Frontal cortex (tissue), 4 donors: ENCODE measurements around the gene ADAMTSL3. TPM values are rescaled to one million over a fixed set of nuclear protein-coding genes. Genes with fewer than 3 reads are reported as not detected.

Source experiments
- DNase-seq, 2 donors: peaks; one replicate each; pipeline ENCODE4 v3.0.0; 2012; ENCODE audit warnings: low spot score in 2 of 2
- FAIRE-seq: peaks from 2 replicates; lab custom pipeline; 2012; peaks lifted over from hg19 to GRCh38; lab: Jason Lieb, UNC
- total RNA-seq: library from RNA; depleted of rRNA; stranded (reverse); fragments of >200 nt; gene quantifications from one replicate; pipeline ENCODE4 v1.2.3, GENCODE V29; 2014
- donor health status: control.
- donor health status: control.
- donor health status: control.

ADAMTSL3 gene
- total RNA-seq, 1 donor from 2014 or later = 17.1 TPM

- FAIRE-seq (no peak), DNase-seq (no peak)
These were observed 1.3 kb downstream of the ADAMTSL3 start for GRCh38 chr15:83655237-83655616.

DNA sequence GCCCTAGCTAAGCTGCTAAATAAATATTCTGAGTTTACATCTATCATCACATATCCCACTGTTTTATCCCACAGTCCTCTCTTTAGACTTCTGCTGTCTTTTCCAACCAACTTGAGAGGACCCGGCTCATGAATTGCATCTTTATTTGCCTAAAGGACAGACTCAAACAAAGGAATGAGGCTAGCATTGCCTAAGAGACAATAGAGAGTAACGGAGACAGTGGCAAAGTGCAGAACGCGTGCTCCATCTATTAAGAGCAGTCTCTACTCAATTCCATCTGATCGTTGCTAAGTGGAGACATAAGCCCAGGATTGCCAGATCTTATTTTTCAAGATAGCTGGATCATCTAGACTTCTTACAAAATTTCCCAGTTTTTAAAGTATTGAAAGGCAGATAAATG, 2.3 kb downstream of the ADAMTSL3 start:
- DNase-seq (no peak), FAIRE-seq (no peak)

GRCh38 chr15:83656943-83657528, 3.1 kb downstream of the ADAMTSL3 start:
- FAIRE-seq (no peak), DNase-seq (no peak)

DNA sequence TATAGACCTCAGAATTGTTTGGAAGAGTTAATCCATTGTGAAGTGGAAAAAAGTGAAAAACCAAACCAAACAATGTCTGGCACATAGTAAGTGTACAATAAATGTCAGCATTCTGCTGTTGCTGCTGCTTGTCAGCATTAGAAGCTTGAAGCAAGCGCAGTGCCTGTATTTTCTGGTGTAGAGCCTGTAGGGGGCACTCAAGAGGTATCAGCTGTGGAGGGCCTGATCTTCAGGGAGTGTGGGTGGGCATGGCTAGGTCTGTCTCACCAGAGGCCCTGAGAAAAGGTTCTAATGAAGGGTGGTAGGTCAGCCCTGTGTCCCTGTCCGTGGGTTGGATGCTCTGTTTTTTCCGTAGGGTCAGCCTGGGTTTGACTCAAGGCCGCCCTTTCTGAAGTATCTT, 3.6 kb downstream of the ADAMTSL3 start:
- FAIRE-seq (no peak), DNase-seq (no peak)

DNA sequence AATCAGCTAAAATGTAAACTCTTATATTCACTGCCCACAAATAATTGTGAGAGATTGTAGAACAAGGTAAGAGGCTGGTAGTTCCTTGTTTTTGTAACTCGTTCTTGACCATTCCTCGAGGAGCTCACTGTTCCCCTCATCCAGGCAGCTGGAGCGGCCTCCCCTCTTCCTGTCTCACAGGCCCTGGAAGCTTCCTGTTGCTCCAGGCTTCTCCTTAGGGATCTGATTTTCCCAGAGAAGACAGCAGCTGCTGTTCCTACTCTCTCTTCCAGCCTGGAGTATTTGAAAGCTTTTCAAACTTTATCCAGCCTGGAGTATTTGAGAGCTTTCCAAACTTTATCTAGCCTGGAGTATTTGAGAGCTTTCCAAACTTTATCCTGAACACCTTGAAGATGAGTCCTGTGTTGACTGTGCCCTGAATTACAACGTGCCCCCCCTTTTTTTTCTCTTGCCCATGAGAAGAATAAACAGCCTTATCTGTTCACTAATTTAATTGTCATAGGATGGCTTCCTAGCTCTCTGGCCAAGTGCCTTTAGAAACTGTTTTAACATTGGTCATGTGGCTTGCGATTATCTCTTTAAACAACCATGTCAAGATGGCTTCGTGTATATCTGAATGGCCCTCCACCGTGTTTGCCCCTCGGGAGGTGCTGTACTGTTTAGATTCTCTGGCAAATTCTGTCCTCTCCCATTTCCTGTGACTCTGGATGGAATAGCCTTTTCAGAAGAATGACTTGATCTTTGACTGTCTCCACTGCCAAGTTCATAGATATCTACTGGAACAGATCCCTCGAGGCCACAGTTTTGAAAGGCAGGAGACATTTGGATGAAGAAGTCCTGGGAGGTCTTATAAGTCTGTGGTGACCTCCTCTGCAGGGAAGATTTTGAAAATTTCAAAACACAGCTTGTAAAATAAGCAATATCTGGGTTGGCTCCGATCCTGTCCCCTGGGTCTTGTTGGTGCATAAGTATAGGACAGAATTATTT, 4.8 kb downstream of the ADAMTSL3 start:
- no peak for DNase-seq
- FAIRE-seq = no peak

DNA sequence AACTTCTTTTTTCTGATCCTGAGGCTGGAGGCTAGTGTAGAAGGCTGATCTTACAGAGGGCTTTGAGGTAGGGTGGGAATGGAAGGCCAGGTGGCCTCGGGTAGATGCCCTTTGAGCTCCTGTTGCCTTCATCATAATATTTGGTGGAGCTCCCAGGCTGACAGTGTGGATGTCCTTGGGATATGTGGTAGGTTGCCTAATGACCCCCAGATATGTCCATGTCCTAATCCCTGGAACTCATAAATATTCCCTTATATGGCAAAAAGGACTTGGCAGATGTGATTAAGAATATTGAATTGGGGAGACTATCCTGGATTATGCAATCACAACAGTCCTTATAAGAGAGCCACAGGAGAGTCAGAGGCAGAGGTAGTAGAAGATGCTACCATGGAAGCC, 5.5 kb downstream of the ADAMTSL3 start:
- FAIRE-seq (no peak), DNase-seq (no peak)

DNA sequence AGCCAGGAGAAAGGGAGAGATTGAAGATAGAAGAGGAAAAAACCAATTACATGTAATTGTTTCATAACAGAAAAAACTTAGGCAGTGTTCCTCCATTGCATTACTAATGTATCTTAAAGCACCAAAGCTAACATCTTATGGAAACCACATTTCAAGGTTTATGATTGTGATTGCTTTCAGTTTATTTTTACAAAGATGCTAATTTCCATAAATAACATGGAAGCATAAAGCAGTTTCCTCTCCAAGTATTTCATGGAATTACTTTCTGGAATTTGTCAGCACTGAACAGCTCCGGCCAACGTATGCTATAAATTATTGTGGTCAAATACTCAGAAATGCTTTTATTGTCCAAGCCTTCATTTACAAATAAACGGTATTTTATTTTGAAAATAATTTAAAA, 11.6 kb downstream of the ADAMTSL3 start:
- no peak for DNase-seq

GRCh38 chr15:83670672-83671229, 16.8 kb downstream of the ADAMTSL3 start:
- no peak for FAIRE-seq
- DNase-seq = no peak

More for the DNA sequence above, 11.6 kb downstream of the ADAMTSL3 start:
- no peak for FAIRE-seq

DNA sequence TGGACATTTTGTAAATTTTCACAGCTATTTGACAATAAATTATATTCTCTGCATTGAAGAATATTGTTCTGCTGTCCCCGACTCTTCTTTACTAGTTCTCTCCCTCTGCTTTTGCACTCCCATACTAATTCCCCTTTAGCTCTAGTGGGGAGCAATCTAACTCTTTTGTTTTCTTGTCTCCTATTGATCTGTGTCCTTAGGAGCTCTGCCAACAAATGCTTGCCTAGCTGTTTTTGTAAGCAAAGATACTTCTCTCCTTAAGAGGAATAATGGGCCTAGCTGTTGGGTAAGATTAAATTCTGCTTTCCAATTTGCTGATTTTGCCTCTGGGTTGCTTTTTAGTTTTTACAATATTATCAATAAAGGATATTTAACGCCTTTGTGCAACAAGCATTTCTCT, 17.7 kb downstream of the ADAMTSL3 start:
- FAIRE-seq (no peak), DNase-seq (no peak)

- DNase-seq (no peak), FAIRE-seq (no peak)
These were observed 19.5 kb downstream of the ADAMTSL3 start for GRCh38 chr15:83673385-83673784.

DNA sequence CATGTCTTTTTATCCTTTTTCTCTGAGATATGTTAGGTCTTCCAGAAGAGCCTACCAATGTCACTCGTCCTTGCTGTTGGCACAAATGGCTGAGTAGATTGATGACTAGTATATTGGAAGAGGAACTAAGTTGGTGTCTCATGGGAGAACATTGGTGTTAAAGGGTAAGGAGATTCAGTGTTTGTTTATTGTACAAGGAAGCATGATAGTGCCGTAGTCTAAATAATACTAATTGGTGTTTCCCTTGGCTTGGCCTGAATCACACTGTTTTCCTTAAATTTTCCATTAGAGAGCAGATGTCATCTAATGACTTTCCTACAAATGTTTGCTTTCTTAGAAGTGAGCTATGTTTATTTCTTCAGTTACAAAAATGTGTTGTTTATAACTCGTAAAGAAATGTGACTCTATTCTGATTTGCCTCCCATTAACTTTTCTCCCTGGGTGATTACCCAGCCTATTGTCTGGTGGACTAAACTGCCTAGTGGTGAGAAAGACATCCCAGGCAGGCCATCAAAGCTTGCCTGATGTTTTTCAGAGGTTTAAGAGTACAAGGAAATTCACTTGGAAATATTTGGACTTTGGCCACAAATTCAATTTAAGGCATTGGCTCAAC, 28.7 kb downstream of the ADAMTSL3 start:
- DNase-seq (no peak), FAIRE-seq (no peak)

GRCh38 chr15:83685916-83686332, 32.0 kb downstream of the ADAMTSL3 start:
- DNase-seq = no peak

GRCh38 chr15:83688201-83688600, 34.3 kb downstream of the ADAMTSL3 start:
- FAIRE-seq = no peak
- no peak for DNase-seq

More at GRCh38 chr15:83685916-83686332, 32.0 kb downstream of the ADAMTSL3 start:
- FAIRE-seq = no peak

DNA sequence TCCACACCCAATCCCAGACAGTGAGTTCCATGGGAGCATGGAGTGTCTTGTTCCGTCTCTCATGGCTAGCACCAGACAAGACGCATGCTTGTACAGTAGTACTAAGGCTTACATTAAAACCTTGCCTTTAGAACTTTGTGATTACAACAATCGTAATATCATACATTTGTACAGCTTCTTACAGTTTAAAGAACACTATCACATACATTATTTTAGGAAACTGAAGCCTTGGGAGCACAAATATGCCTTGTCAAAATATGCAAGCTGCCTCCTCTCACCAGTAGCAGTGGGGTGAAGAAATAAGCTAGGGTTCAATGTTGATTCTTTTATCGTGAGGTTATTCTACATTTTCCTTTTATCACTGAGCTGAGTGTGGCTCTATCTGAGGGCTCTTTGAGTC, 36.8 kb downstream of the ADAMTSL3 start:
- FAIRE-seq (no peak), DNase-seq (no peak)

DNA sequence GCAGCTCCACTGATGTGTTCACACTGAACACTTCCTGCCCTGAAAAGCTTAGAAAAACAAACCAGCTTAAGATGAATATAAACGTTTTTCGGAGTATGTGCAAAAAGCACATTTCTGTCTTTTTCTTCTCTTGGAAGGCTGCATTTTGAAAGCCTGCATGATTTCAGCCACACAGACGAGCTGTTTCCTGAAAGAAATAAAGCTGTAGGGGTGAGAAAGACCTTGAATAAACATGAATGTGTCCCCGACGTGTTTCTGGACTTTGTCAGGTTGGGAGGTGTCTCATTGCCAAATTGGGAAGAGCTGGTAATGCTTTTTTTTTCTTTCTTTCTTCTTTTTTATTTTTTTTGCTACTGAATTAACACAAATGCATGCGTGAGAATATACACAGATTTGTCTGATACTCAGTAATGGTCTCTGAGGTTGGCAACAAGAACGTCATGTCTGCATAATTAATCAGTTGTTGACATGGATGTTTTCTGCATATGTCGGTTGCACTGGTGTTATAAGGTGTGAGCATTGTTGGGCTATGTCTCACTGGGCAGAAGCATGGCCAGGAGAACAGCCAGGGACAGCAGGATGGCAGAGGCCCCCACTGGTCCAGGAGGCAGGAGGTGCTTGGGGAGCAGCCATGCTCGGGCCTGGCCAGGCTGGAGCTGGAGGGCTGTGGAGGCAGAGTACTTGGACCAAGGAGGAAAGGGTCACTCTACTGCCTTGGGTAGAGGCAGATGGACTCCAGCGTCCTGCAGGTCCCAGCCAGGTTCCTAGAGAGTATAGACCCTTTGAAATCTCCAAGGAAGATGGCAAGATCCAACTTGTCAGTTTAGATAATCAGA, 39.0 kb downstream of the ADAMTSL3 start:
- DNase-seq = no peak
- FAIRE-seq = no peak

- FAIRE-seq = no peak
- DNase-seq = no peak
These were observed 40.1 kb downstream of the ADAMTSL3 start for GRCh38 chr15:83694015-83694414.

DNA sequence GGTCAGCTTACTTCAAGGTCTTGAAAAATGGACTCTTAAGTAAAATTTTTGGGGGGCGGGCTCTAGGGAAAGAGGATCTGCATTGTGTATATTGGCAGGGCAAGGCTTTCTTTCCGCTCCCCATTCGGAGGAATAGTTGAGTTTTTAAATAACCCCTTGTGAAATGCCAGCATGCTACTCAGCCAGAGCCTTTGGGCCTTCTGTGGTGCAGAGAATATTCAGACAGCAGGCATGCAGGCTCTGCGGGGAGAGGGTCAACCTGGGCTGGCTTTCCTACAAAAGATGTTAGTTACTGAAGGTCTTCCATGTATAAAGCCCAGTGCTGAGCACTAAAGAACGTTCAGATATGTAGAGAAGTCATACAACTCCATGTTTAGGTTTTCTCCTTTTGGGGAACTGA, 40.6 kb downstream of the ADAMTSL3 start:
- DNase-seq = no peak
- FAIRE-seq = no peak

DNA sequence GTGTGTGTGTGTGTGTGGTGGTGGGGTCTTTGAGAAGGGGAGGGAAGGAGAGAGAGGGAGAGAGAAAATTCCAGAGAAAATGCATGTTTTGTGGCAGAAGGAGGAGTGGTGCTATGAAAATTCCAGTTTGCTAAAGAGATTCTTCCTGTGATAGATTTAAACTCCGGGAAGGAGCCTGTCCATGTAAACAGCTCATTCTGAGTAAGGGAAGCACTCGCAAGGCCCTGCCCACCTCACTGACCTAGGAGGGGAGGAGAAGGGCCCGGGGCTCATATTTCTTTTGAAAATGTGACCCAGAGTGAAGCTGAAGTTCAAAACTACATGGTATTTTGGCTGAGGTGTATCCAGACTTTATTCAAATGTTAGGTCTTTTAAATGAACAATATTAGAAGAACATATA, 41.3 kb downstream of the ADAMTSL3 start:
- FAIRE-seq = no peak
- no peak for DNase-seq

GRCh38 chr15:83695901-83696425, 42.0 kb downstream of the ADAMTSL3 start:
- FAIRE-seq (no peak), DNase-seq (no peak)
